MM.1S (cell line): ENCODE measurements around the gene RNF123.

Source experiments
- DNase-seq: peaks from one replicate; pipeline ENCODE4 v3.0.0-alpha.2; 2015
- H2AFZ ChIP-seq: fragments of 300-600 bp; sonication (generic); 2 replicates; pipeline ENCODE4 v1.6.0; 2016; ENCODE audit warnings: antibody characterized with exemption, low read length
- H3F3A ChIP-seq: fragments of 300-600 bp; sonication (generic); 2 replicates; pipeline ENCODE4 v1.6.1; 2016; ENCODE audit warnings: mild to moderate bottlenecking, antibody characterized with exemption, low read length, moderate library complexity, mixed read lengths; ENCODE audit not compliant: insufficient read depth
- H3K27ac ChIP-seq: fragments of 300-600 bp; sonication (generic); 2 replicates; pipeline ENCODE4 v1.5.1; 2016; ENCODE audit warnings: mild to moderate bottlenecking, low read length
- H3K27me3 ChIP-seq: fragments of 300-600 bp; sonication (generic); replicated peaks from 2 replicates; pipeline ENCODE4 v1.6.0; 2016; ENCODE audit warnings: low read length; ENCODE audit not compliant: insufficient read depth
- H3K36me3 ChIP-seq: fragments of 300-600 bp; sonication (generic); replicated peaks from 2 replicates; pipeline ENCODE4 v1.6.1; 2016; ENCODE audit warnings: mild to moderate bottlenecking, low read length, mixed read lengths; ENCODE audit not compliant: insufficient read depth
- H3K4me1 ChIP-seq: fragments of 300-600 bp; sonication (generic); 2 replicates; pipeline ENCODE4 v1.6.1; 2016; ENCODE audit warnings: low read length, mixed read lengths
- H3K4me2 ChIP-seq: fragments of 300-600 bp; sonication (generic); 2 replicates; pipeline ENCODE4 v1.6.0; 2016; ENCODE audit warnings: low read depth, low read length
- H3K4me3 ChIP-seq: fragments of 300-600 bp; sonication (generic); 2 replicates; pipeline ENCODE4 v1.5.1; 2016; ENCODE audit warnings: low read length, mixed read lengths
- H3K79me2 ChIP-seq: fragments of 300-600 bp; sonication (generic); 2 replicates; pipeline ENCODE4 v1.6.1; 2016; ENCODE audit warnings: mixed run types, low read length, mixed read lengths
- H3K9ac ChIP-seq: fragments of 300-600 bp; sonication (generic); 2 replicates; pipeline ENCODE4 v1.6.1; 2016; ENCODE audit warnings: low read length, mixed read lengths
- H3K9me2 ChIP-seq: fragments of 300-600 bp; sonication (generic); replicated peaks from 2 replicates; pipeline ENCODE4 v1.6.1; 2016; ENCODE audit warnings: mild to moderate bottlenecking, low read length, mixed read lengths; ENCODE audit not compliant: insufficient read depth
- H3K9me3 ChIP-seq: fragments of 300-600 bp; sonication (generic); replicated peaks from 2 replicates; pipeline ENCODE4 v1.6.1; 2016; ENCODE audit warnings: mild to moderate bottlenecking, low read length, mixed read lengths; ENCODE audit not compliant: insufficient read depth
- H4K20me1 ChIP-seq: fragments of 300-600 bp; sonication (generic); 2 replicates; pipeline ENCODE4 v1.6.1; 2016; ENCODE audit warnings: mild to moderate bottlenecking, low read length, moderate library complexity, mixed read lengths; ENCODE audit not compliant: insufficient read depth
- EZH2 ChIP-seq: fragments of 300-600 bp; sonication (generic); optimal IDR thresholded peaks from 2 replicates; pipeline ENCODE3; 2017; ENCODE audit warnings: low read depth, mild to moderate bottlenecking, antibody characterized with exemption, low read length, mixed read lengths
- EZH2phosphoT487 ChIP-seq: fragments of 300-600 bp; sonication (generic); IDR thresholded peaks from 2 replicates; pipeline ENCODE4 v1.6.1; 2018; ENCODE audit warnings: antibody characterized with exemption, low read length
- TF ChIP-seq, protein P1 (sequence below): fragments of 300-600 bp; sonication (generic); IDR thresholded peaks from 2 replicates; pipeline ENCODE4 v1.5.1; 2016; ENCODE audit warnings: antibody characterized with exemption, low read length, mixed read lengths

RNF123 gene

DNA sequence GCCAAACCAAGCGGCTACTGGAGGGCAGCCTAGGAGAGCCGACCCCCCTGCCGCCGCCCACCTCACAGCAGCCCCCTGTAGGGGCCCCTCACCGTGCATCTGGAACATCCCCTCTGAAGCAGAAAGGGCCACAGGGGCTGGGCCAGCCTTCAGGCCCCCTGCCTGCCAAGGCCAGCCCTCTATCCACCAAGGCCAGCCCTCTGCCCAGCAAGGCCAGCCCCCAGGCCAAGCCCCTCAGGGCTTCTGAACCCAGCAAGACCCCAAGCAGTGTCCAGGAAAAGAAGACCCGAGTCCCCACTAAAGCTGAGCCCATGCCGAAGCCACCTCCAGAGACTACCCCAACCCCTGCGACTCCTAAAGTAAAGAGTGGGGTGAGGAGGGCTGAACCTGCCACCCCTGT, 38.7 kb upstream of the RNF123 start:
- no peak for TF ChIP-seq EZH2
- no peak for TF ChIP-seq EZH2phosphoT487
- TF ChIP-seq, protein P1, sequence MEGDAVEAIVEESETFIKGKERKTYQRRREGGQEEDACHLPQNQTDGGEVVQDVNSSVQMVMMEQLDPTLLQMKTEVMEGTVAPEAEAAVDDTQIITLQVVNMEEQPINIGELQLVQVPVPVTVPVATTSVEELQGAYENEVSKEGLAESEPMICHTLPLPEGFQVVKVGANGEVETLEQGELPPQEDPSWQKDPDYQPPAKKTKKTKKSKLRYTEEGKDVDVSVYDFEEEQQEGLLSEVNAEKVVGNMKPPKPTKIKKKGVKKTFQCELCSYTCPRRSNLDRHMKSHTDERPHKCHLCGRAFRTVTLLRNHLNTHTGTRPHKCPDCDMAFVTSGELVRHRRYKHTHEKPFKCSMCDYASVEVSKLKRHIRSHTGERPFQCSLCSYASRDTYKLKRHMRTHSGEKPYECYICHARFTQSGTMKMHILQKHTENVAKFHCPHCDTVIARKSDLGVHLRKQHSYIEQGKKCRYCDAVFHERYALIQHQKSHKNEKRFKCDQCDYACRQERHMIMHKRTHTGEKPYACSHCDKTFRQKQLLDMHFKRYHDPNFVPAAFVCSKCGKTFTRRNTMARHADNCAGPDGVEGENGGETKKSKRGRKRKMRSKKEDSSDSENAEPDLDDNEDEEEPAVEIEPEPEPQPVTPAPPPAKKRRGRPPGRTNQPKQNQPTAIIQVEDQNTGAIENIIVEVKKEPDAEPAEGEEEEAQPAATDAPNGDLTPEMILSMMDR, result no peak
- Histone ChIP-seq H3K36me3 (no peaks in the 10 kb centered on the region), H3K9ac (no peak overlapping the region), H4K20me1 (no peaks in the 10 kb centered on the region), H3K4me3 (no peak overlapping the region), H2AFZ (no peak overlapping the region), H3K9me2 (no peaks in the 10 kb centered on the region), H3K4me2 (no peak overlapping the region), H3K79me2 (no peaks in the 10 kb centered on the region), H3K27me3 (0 out of 2 replicates have a peak, but pooled peaks cover 7% of the 10 kb centered on the region), H3F3A (no peaks in the 10 kb centered on the region), H3K9me3 (no peaks in the 10 kb centered on the region), H3K27ac (no peak overlapping the region), H3K4me1 (peaks cover 25% of the 10 kb centered on the region)
- no peak for DNase-seq

DNA sequence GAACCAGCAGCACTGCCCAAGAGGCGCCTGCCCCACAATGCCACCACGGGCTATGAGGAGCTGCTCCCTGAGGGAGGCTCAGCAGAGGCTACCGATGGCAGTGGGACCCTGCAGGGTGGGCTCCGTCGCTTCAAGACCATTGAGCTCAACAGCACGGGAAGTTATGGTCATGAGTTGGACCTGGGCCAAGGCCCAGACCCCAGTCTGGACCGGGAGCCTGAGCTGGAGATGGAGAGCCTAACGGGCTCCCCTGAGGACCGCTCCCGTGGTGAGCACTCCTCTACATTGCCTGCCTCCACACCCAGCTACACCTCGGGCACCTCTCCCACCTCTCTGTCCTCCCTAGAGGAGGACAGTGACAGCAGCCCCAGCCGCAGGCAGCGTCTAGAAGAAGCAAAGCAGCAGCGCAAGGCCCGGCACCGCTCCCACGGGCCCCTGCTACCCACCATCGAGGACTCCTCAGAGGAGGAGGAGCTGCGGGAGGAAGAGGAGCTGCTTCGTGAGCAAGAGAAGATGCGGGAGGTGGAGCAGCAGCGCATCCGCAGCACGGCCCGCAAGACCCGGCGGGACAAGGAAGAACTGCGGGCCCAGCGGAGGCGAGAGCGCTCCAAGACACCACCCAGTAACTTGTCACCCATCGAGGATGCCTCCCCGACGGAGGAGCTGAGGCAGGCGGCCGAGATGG, 37.0 kb upstream of the RNF123 start:
- no peak for DNase-seq
- Histone ChIP-seq H3K27me3 (peaks cover 14% of the 10 kb centered on the region; the same call in 1 of the 2 replicates), H3K9me3 (no peaks in the 10 kb centered on the region), H2AFZ (no peak overlapping the region), H3K4me3 (no peak overlapping the region), H3K9me2 (no peaks in the 10 kb centered on the region), H3K4me2 (no peak overlapping the region), H4K20me1 (no peaks in the 10 kb centered on the region), H3K9ac (no peak overlapping the region), H3K79me2 (no peaks in the 10 kb centered on the region), H3K36me3 (no peaks in the 10 kb centered on the region), H3K4me1 (peaks cover 23% of the 10 kb centered on the region), H3K27ac (no peak overlapping the region), H3F3A (no peaks in the 10 kb centered on the region)
- no peak for TF ChIP-seq EZH2
- TF ChIP-seq EZH2phosphoT487, result no peak
- TF ChIP-seq, protein P1, result no peak

DNA sequence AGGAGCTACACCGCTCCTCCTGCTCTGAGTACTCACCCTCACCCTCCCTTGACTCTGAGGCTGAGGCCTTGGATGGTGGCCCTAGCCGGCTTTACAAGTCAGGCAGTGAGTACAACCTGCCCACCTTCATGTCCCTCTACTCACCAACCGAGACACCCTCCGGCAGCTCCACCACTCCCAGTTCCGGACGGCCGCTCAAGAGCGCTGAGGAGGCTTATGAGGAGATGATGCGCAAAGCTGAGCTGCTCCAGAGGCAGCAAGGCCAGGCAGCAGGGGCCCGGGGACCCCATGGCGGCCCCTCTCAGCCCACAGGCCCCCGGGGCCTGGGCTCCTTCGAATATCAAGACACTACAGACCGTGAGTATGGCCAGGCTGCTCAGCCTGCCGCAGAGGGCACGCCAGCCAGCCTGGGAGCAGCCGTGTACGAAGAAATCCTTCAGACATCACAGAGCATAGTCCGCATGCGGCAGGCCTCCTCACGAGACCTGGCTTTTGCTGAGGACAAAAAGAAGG, 36.4 kb upstream of the RNF123 start:
- Histone ChIP-seq H2AFZ (no peak overlapping the region), H3K9ac (no peak overlapping the region), H3F3A (no peaks in the 10 kb centered on the region)

More for the DNA sequence above, 36.4 kb upstream of the RNF123 start:
- Histone ChIP-seq H3K36me3 (no peaks in the 10 kb centered on the region), H3K9me2 (no peaks in the 10 kb centered on the region), H4K20me1 (no peaks in the 10 kb centered on the region), H3K4me2 (no peak overlapping the region), H3K79me2 (no peaks in the 10 kb centered on the region), H3K4me3 (no peak overlapping the region), H3K9me3 (no peaks in the 10 kb centered on the region), H3K27me3 (peaks cover 14% of the 10 kb centered on the region; the same call in 1 of the 2 replicates), H3K4me1 (peaks cover 17% of the 10 kb centered on the region), H3K27ac (no peak overlapping the region)
- DNase-seq, result no peak
- TF ChIP-seq EZH2phosphoT487, result no peak
- TF ChIP-seq, protein P1, result no peak
- no peak for TF ChIP-seq EZH2
